ENCODE results near the gene SAMD14. TPM values are rescaled to one million over a fixed set of nuclear protein-coding genes. Genes with fewer than 3 reads are reported as not detected.
A peak's percentile ranks its signal among the peaks of the same experiment; 100 is the strongest.

SAMD14 gene
- total and polyA plus RNA-seq, 5 donors, result 2.4 to 4.0 (median 3.3) TPM

DNA sequence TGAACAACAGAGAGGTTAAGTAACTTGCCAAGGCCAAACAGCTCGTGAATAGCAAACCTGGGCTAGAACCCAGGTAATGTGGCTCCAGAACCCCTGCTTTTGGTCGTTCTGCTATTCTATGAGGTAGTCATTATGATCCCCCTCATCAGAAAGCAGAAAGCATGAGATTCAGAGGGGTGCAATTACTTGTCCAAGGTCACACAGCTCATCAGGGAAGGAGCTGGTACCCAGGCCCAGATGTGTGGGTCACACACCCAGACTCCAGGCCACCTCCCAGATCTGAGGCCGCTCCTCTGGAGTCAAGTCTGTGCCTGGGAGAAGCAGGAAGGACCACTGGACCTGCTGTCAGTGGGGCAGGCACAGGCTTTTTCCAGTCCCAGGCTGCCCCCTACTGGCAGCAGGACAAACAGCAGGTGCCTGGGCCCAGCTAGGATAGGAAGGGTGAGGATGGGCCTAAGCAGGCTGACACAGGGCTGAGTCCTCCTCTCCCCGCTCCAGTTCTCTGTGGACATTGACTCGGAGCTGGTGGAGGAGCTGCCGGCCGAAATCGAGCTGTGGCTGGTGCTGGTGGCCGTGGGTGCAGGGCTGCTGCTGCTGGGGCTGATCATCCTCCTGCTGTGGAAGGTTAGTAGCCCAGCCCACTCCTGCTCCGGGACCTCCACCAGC is 42.6 kb downstream of the SAMD14 start:
- Histone ChIP-seq H3K4me3 (ENCODE audit: low read length) (no peak overlapping the region), H3K4me1 (ENCODE audit: control insufficient read depth, insufficient read depth, low read length) (no peaks in the 10 kb centered on the region), H3K9me3 (ENCODE audit: control insufficient read depth, low read length) (no peaks in the 10 kb centered on the region), H3K27ac (ENCODE audit: low read length) (no peak overlapping the region), H3K27me3 (ENCODE audit: control insufficient read depth, insufficient read depth) (no peaks in the 10 kb centered on the region)
- 40% methylated on average over 10 of the region's 10 CpGs for WGBS
- DNase-seq (peak; percentile 73 to 88 (median 85)), ATAC-seq (peak; percentile 80 to 88)
- intact Hi-C loops (cut with DNase I), result loop anchor here in 3 of 4 donors (2.0 to 10.0 kb wide), 2 partner anchors 61 to 223 kb away; no protein-coding TSS in a partner anchor

DNA sequence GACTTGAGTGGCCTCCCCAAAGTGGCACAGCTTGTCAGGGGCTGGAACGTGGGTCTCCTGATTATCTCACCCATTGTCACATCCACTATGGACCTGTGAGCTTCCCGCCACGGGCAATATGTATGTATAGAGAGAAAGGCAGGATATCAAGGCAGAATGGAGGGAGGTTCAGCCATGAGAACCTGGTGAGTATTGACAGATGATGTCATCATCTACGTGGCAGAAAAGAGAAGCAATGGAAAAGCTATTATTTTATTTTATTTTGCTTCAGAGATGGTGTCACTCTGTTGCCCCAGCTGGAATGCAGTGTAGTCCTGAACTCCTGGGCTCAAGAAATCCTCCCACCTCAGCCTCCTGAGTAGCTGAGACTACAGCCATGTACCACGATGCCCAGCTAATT is 48.2 kb downstream of the SAMD14 start:
- DNase-seq (peak in 1 of 3 donors; percentile 5), ATAC-seq (no peak)
- Histone ChIP-seq H3K27ac (ENCODE audit: low read length) (no peak overlapping the region), H3K9me3 (ENCODE audit: control insufficient read depth, low read length) (no peaks in the 10 kb centered on the region), H3K27me3 (ENCODE audit: control insufficient read depth, insufficient read depth) (no peaks in the 10 kb centered on the region), H3K4me3 (ENCODE audit: low read length) (no peak overlapping the region), H3K4me1 (ENCODE audit: control insufficient read depth, insufficient read depth, low read length) (no peaks in the 10 kb centered on the region)
- intact Hi-C loops (cut with DNase I), result loop anchor here in 1 of 4 donors (10.0 kb wide), 1 partner anchor 217 kb away; no protein-coding TSS in a partner anchor
- WGBS, result 80% methylated on average over 5 of the region's 5 CpGs

DNA sequence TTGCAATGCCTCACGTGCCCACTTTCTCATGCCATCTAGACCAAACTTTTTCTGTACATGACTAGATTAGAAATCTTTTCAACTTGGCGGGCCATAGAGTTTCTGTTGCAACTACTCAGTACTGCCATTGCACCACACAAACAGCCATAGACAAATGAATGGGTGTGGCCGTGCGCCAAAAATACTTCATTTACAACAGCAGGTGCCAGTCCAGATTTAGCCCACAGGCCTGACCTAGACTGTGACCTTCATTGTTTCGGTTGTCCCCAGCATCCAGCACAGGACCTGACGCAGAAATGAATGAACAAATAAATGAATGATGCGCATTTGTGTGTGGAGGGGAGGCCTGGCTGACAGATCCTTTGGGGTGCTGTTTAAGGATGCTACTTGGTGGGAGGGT is 49.1 kb downstream of the SAMD14 start:
- H3K9me3 ChIP-seq (ENCODE audit: control insufficient read depth, low read length), result no peaks in the 10 kb centered on the region
- H3K4me3 ChIP-seq (ENCODE audit: low read length), result no peak overlapping the region
- ATAC-seq (peak in 1 of 2 donors; percentile 36), DNase-seq (peak in 1 of 3 donors; percentile 72)
- 73% methylated on average over 7 of the region's 7 CpGs for WGBS
- peak overlapping the region; percentile 30 for H3K27ac ChIP-seq (ENCODE audit: low read length)
- intact Hi-C loops (cut with DNase I), result loop anchor here in 1 of 4 donors (10.0 kb wide), 1 partner anchor 216 kb away; no protein-coding TSS in a partner anchor
- H3K27me3 ChIP-seq (ENCODE audit: control insufficient read depth, insufficient read depth), result no peaks in the 10 kb centered on the region
- no peaks in the 10 kb centered on the region for H3K4me1 ChIP-seq (ENCODE audit: control insufficient read depth, insufficient read depth, low read length)

DNA sequence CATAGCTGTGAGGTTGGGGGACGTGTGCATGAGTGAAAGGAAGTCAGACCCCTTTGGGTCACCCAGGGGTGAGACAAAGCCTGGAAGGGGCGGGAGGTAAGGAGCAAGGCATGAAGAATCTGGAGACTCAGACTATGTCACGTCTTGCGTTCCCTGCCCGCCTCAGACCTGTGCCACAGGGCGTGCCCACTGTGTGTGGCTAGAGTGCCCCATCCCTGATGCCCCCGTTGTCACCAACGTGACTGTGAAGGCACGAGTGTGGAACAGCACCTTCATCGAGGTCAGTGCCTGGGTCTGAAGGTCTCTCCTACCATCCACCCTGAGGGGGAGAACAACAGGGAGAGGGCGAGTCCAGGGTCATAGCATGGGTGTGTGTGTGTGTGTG is 49.9 kb downstream of the SAMD14 start:
- Histone ChIP-seq H3K27ac (ENCODE audit: low read length) (no peak overlapping the region), H3K4me1 (ENCODE audit: control insufficient read depth, insufficient read depth, low read length) (no peaks in the 10 kb centered on the region), H3K4me3 (ENCODE audit: low read length) (no peak overlapping the region), H3K27me3 (ENCODE audit: control insufficient read depth, insufficient read depth) (no peaks in the 10 kb centered on the region), H3K9me3 (ENCODE audit: control insufficient read depth, low read length) (no peaks in the 10 kb centered on the region)
- intact Hi-C loops (cut with DNase I), result loop anchor here in 1 of 4 donors (10.0 kb wide), 1 partner anchor 215 kb away; no protein-coding TSS in a partner anchor
- DNase-seq (peak in 1 of 3 donors; percentile 33), ATAC-seq (peak in 1 of 2 donors; percentile 12)
- WGBS, result 80% methylated on average over 11 of the region's 11 CpGs

DNA sequence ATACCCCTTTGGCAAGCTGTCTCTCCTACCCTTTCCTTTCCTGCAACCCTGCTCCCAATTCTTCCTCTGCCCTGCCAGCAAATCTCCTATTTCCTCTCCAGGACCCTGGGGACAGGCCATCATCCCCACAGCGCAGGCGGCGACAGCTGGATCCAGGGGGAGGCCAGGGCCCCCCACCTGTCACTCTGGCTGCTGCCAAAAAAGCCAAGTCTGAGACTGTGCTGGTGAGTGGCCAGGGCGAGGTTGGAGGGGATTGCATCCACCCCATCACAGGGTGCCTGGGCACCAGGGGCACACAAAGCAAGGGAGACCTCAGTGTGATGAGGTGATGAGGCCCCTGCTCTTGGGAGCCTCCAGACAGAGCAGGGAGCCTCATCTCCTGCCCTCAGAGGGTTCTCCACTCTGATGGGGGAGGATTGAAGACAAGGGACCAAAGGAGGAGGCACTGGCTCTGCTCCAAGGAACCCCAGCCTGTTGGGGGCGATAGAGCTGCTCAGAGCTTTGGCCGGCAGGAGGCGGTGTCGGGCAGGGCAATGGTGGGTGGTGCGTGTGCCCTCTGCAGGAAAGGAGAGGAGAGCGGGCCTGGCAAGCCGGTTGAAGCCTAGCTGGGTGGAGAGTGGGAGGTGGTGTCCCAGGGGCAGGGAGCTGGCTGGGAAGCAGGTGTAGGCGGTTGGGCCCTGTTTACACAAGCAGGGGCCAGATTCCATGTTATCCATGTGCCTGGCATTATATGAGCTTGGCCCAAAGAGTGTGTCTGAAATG is 50.4 kb downstream of the SAMD14 start:
- no peaks in the 10 kb centered on the region for H3K9me3 ChIP-seq (ENCODE audit: control insufficient read depth, low read length)
- H3K27me3 ChIP-seq (ENCODE audit: control insufficient read depth, insufficient read depth), result no peaks in the 10 kb centered on the region
- no peaks in the 10 kb centered on the region for H3K4me1 ChIP-seq (ENCODE audit: control insufficient read depth, insufficient read depth, low read length)
- intact Hi-C loops (cut with DNase I), result loop anchor here in 1 of 4 donors (10.0 kb wide), 1 partner anchor 215 kb away; no protein-coding TSS in a partner anchor
- 66% methylated on average over 12 of the region's 12 CpGs for WGBS
- DNase-seq, result peak in 2 of 3 donors; percentile 67 to 74
- ATAC-seq, result peak; percentile 10 to 40
- no peak overlapping the region for H3K4me3 ChIP-seq (ENCODE audit: low read length)
- no peak overlapping the region for H3K27ac ChIP-seq (ENCODE audit: low read length)

DNA sequence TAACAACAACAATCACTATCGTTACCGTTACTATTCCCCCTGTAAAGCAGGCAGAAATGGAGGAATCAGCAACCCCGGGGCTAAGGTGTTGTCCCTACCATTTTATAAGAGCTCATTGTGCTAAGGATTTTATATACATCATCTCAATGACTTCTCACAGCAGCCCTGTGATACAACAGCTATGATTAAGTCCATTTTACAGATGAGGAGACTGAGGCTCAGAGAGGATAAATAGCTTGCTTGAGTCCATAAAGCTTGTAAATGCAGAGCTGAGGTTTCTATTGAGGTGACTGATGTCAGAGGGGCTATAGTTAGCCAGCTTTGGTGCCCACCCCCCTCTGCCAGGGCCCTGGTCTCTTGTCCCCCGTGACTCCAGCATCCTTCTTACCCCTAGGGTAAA is 51.5 kb downstream of the SAMD14 start:
- peak in 1 of 3 donors; percentile 3 for DNase-seq
- Histone ChIP-seq H3K27me3 (ENCODE audit: control insufficient read depth, insufficient read depth) (no peaks in the 10 kb centered on the region), H3K4me1 (ENCODE audit: control insufficient read depth, insufficient read depth, low read length) (no peaks in the 10 kb centered on the region), H3K4me3 (ENCODE audit: low read length) (no peak overlapping the region), H3K27ac (ENCODE audit: low read length) (no peak overlapping the region), H3K9me3 (ENCODE audit: control insufficient read depth, low read length) (no peaks in the 10 kb centered on the region)
- intact Hi-C loops (cut with DNase I), result no loop called here
- ATAC-seq, result no peak
- 94% methylated on average over 4 of the region's 4 CpGs for WGBS

DNA sequence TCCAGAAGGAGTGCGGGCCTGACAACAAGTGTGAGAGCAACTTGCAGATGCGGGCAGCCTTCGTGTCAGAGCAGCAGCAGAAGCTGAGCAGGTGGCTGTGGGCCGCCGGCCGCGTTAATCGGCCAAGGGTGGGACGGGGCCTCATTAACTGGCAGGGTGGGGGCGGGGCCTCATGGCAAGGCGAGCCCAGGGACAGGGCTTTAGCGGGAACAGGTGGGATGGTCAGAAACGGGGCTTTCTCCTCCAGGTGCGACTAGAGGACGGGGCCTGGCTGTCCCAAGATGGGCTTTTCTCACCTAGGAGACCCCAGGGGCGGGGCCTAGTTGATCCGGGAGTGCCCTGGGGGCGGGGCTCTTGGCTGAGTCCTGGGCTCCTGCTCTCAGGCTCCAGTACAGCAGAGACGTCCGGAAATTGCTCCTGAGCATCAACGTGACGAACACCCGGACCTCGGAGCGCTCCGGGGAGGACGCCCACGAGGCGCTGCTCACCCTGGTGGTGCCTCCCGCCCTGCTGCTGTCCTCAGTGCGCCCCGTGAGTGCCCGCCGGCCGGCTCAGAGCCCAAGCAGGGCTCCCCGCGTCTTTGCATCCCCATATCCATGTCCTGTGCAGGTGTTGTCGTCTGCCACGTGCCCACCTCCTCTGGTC is 53.2 kb downstream of the SAMD14 start:
- H3K27ac ChIP-seq (ENCODE audit: low read length), result no peak overlapping the region
- intact Hi-C loops (cut with DNase I), result no loop called here
- H3K4me3 ChIP-seq (ENCODE audit: low read length), result no peak overlapping the region
- no peaks in the 10 kb centered on the region for H3K27me3 ChIP-seq (ENCODE audit: control insufficient read depth, insufficient read depth)
- 72% methylated on average over 39 of the region's 39 CpGs for WGBS
- H3K9me3 ChIP-seq (ENCODE audit: control insufficient read depth, low read length), result no peaks in the 10 kb centered on the region
- DNase-seq (peak in 1 of 3 donors; percentile 47), ATAC-seq (no peak)
- no peaks in the 10 kb centered on the region for H3K4me1 ChIP-seq (ENCODE audit: control insufficient read depth, insufficient read depth, low read length)

DNA sequence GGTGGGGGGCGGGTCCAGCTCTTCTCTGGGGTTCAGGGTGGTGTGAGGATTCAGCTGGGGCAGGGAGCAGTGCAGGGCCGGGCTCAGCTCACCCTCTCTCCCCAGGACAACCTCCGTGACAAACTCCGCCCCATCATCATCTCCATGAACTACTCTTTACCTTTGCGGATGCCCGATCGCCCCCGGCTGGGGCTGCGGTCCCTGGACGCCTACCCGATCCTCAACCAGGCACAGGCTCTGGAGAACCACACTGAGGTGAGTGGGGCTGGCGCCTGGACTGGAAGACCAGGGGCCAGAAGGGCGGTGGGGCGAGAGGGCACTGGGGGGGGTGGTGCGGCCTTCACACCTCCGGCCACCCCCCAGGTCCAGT is 53.8 kb downstream of the SAMD14 start:
- ATAC-seq, result no peak
- Histone ChIP-seq H3K4me1 (ENCODE audit: control insufficient read depth, insufficient read depth, low read length) (no peaks in the 10 kb centered on the region), H3K27me3 (ENCODE audit: control insufficient read depth, insufficient read depth) (no peaks in the 10 kb centered on the region), H3K4me3 (ENCODE audit: low read length) (no peak overlapping the region), H3K27ac (ENCODE audit: low read length) (no peak overlapping the region), H3K9me3 (ENCODE audit: control insufficient read depth, low read length) (no peaks in the 10 kb centered on the region)
- peak in 1 of 3 donors; percentile 35 for DNase-seq
- WGBS, result 88% methylated on average over 16 of the region's 16 CpGs
- intact Hi-C loops (cut with DNase I), result no loop called here

DNA sequence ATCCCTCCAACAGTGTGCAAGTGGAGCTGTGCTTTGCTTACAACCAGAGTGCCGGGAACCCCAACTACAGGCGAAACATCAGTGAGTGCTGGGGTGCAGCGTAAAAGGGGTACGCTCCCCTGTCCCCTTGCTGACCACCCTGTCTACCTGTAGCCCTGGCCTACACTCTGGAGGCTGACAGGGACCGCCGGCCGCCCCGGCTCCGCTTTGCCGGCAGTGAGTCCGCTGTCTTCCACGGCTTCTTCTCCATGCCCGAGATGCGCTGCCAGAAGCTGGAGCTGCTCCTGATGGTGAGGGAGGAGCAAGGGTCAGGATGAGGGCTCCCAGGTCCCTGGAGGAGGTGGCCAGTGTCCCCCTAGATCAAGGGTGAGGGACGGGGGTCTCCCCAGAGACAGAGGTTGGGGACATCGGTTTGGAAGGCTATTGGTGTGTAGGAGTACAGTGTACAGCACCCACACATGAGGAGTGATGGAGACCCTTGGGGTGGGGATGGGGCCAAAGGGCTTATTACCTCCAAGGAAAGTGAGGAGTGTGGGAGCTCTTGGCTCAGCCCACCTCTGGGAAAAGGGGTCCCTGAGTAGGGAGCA is 54.4 kb downstream of the SAMD14 start:
- WGBS, result 94% methylated on average over 16 of the region's 16 CpGs
- intact Hi-C loops (cut with DNase I), result no loop called here

DNA sequence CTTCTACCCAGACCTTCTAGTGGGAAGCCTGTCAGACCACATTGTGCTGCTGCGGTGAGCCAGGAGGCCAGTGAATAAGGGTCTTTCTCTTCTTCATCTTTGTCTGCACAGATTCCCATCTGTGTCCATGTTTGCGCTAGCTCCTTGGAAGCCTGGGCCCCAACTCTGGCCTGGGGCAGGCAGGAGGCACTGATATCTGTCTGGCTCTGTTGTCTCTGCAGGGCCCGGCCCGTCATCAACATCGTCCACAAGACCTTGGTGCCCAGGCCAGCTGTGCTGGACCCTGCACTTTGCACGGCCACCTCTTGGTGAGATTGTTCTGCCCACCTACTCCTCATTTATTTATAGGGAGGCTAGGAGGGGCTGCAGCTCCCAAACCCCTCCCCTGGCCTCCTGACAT is 55.7 kb downstream of the SAMD14 start:
- H3K27me3 ChIP-seq (ENCODE audit: control insufficient read depth, insufficient read depth), result no peaks in the 10 kb centered on the region
- ATAC-seq (no peak), DNase-seq (no peak)
- no peaks in the 10 kb centered on the region for H3K9me3 ChIP-seq (ENCODE audit: control insufficient read depth, low read length)
- H3K27ac ChIP-seq (ENCODE audit: low read length), result no peak overlapping the region
- intact Hi-C loops (cut with DNase I), result no loop called here
- WGBS, result 93% methylated on average over 6 of the region's 6 CpGs
- H3K4me1 ChIP-seq (ENCODE audit: control insufficient read depth, insufficient read depth, low read length), result no peaks in the 10 kb centered on the region
- no peak overlapping the region for H3K4me3 ChIP-seq (ENCODE audit: low read length)

More for the DNA sequence above, 54.4 kb downstream of the SAMD14 start:
- H3K27me3 ChIP-seq (ENCODE audit: control insufficient read depth, insufficient read depth), result no peaks in the 10 kb centered on the region
- H3K4me3 ChIP-seq (ENCODE audit: low read length), result no peak overlapping the region
- no peak overlapping the region for H3K27ac ChIP-seq (ENCODE audit: low read length)
- ATAC-seq (no peak), DNase-seq (peak in 1 of 3 donors; percentile 3)
- H3K9me3 ChIP-seq (ENCODE audit: control insufficient read depth, low read length), result no peaks in the 10 kb centered on the region
- H3K4me1 ChIP-seq (ENCODE audit: control insufficient read depth, insufficient read depth, low read length), result no peaks in the 10 kb centered on the region
